NK-92 (cell line): ENCODE data around the gene DYNC2LI1.
"Not testable (repeated sequence)": the region's sequence is repeated elsewhere in the genome, so short reads cannot be mapped to it uniquely, and the experiment has no call there.

Experiments
- DNase-seq: peaks from one replicate; lab custom pipeline; 2025; ENCODE audit not compliant: unreplicated experiment; lab: John Stamatoyannopoulos, UW

DYNC2LI1 gene

GRCh38 chr2:43773876-43774613 lies at the start of gene DYNC2LI1:
Gene DYNC2LI1 (plus strand): TSS chr2:43774039. CDS start chr2:43774139, 100 bp downstream.
- DNase-seq, result no peak

GRCh38 chr2:43724728-43725526 lies 48.9 kb upstream of the DYNC2LI1 start:
- no peak for DNase-seq

- DNase-seq, result no peak
Measured at GRCh38 chr2:43725711-43726246, 48.1 kb upstream of the DYNC2LI1 start.

- not testable (repeated sequence) for DNase-seq
Measured at GRCh38 chr2:43726961-43727633, 46.7 kb upstream of the DYNC2LI1 start.

- DNase-seq, result no peak
Measured at GRCh38 chr2:43727634-43728014, 46.2 kb upstream of the DYNC2LI1 start.

- DNase-seq, result no peak
Measured at GRCh38 chr2:43729491-43730174, 44.2 kb upstream of the DYNC2LI1 start.

GRCh38 chr2:43731211-43731610 lies 42.6 kb upstream of the DYNC2LI1 start:
- no peak for DNase-seq

GRCh38 chr2:43736637-43737036 lies 37.2 kb upstream of the DYNC2LI1 start:
- no peak for DNase-seq

GRCh38 chr2:43737097-43737854 lies 36.6 kb upstream of the DYNC2LI1 start:
- DNase-seq, result no peak

- no peak for DNase-seq
Measured at GRCh38 chr2:43737855-43738254, 36.0 kb upstream of the DYNC2LI1 start.

- DNase-seq, result no peak
Measured at GRCh38 chr2:43738257-43738656, 35.6 kb upstream of the DYNC2LI1 start.

- DNase-seq, result no peak
Measured at GRCh38 chr2:43743706-43744105, 30.1 kb upstream of the DYNC2LI1 start.

GRCh38 chr2:43745457-43745856 lies 28.4 kb upstream of the DYNC2LI1 start:
- no peak for DNase-seq

GRCh38 chr2:43748333-43748732 lies 25.5 kb upstream of the DYNC2LI1 start:
- no peak for DNase-seq

- DNase-seq, result no peak
Measured at GRCh38 chr2:43749583-43749982, 24.3 kb upstream of the DYNC2LI1 start.

GRCh38 chr2:43751476-43751990 lies 22.3 kb upstream of the DYNC2LI1 start:
- no peak for DNase-seq

- DNase-seq, result no peak
Measured at GRCh38 chr2:43752302-43752701, 21.5 kb upstream of the DYNC2LI1 start.

GRCh38 chr2:43754180-43754579 lies 19.7 kb upstream of the DYNC2LI1 start:
- DNase-seq, result no peak

GRCh38 chr2:43758739-43759138 lies 15.1 kb upstream of the DYNC2LI1 start:
- DNase-seq, result no peak

GRCh38 chr2:43759195-43759594 lies 14.6 kb upstream of the DYNC2LI1 start:
- no peak for DNase-seq
